Testis (tissue), 2 donors: Measurements from ENCODE around the gene CDH11.

ENCODE experiments used
- CTCF ChIP-seq, 3 experiments: fragments of 450-650 bp in 2 of 3; fragments of 200-600 bp in 1 of 3; sonication (generic) in 1 of 3; IDR thresholded peaks; one replicate each; pipeline ENCODE4 v1.5.1; 2016 to 2019; ENCODE audit warnings: antibody characterized with exemption in 3 of 3, mild to moderate bottlenecking in 2 of 3, moderate library complexity in 1 of 3
- POLR2A ChIP-seq: fragments of 450-650 bp; IDR thresholded peaks from one replicate; pipeline ENCODE4 v1.6.1; 2017; ENCODE audit warnings: antibody characterized with exemption, mild to moderate bottlenecking, moderate library complexity

- TF ChIP-seq CTCF (IDR thresholded peaks at IDR 0.05) (no peak), POLR2A (no peak)
These were observed 140.1 kb downstream of the CDH11 start for GRCh38 chr16:64981568-64982281.
